B cell (primary cell): ENCODE data around the gene APOF.

Experiments
- CTCF ChIP-seq: fragments of 200-600 bp; IDR thresholded peaks from one replicate; pipeline ENCODE4 v1.8.0; 2022; ENCODE audit warnings: antibody characterized with exemption, mild to moderate bottlenecking
- EZH2 ChIP-seq: IDR thresholded peaks from 2 replicates; pipeline ENCODE4 v1.6.1; 2012; ENCODE audit warnings: borderline replicate concordance, low read depth, mild to moderate bottlenecking, moderate library complexity, low read length; ENCODE audit not compliant: insufficient read depth, poor library complexity, severe bottlenecking

GRCh38 chr12:56410768-56411167, 48.1 kb upstream of the APOF start:
- TF ChIP-seq EZH2, result no peak
- no peak for TF ChIP-seq CTCF
